ENCODE results near the gene OR8U1.
"Not testable (repeated sequence)": the region's sequence is repeated elsewhere in the genome, so short reads cannot be mapped to it uniquely, and the experiment has no call there.

OR8U1 gene

GRCh38 chr11:56375324-56375723, at the start of gene OR8U1:
Gene OR8U1 (plus strand): TSS chr11:56375624. CDS start chr11:56375624, 0 bp downstream.
- no peak for FAIRE-seq
- no peak for DNase-seq (ENCODE audit: extremely low spot score, insufficient read length, low read depth)

- no peak for FAIRE-seq
- DNase-seq (ENCODE audit: extremely low spot score, insufficient read length, low read depth) = no peak
Measured at GRCh38 chr11:56331861-56332491, 43.4 kb upstream of the OR8U1 start.

DNA sequence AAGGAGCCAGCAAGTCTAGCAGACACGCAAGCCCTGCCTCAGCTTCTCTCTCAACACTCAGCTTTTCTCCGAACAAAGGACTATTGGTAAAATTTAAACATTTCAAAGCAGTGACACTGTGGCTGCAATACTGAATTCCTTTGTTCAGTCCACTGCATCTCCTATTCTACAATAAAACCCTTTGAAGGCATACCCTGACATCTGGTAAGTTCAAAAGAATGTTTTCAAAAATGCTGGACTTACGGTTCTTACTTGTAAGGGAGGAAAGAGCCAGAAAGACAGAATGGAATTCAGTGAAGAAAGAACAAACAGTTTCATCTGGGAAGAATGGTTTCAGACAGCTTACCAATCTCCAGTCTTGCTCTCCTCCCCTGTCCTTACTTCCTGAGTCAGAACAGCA, 42.3 kb upstream of the OR8U1 start:
- no peak for DNase-seq (ENCODE audit: extremely low spot score, insufficient read length, low read depth)
- FAIRE-seq = no peak

GRCh38 chr11:56340289-56340688, 35.1 kb upstream of the OR8U1 start:
- no peak for DNase-seq (ENCODE audit: extremely low spot score, insufficient read length, low read depth)
- FAIRE-seq = no peak

GRCh38 chr11:56345739-56346138, 29.7 kb upstream of the OR8U1 start, which contains the start of gene OR8K1:
Gene OR8K1 (plus strand): TSS chr11:56346039. CDS start chr11:56346039, 0 bp downstream.
- FAIRE-seq = no peak
- DNase-seq (ENCODE audit: extremely low spot score, insufficient read length, low read depth) = no peak

- FAIRE-seq (no peak), DNase-seq (ENCODE audit: extremely low spot score, insufficient read length, low read depth) (no peak)
Measured at GRCh38 chr11:56353991-56354390, 21.4 kb upstream of the OR8U1 start, which contains the start of gene OR8J1. Gene OR8J1 (plus strand): TSS chr11:56354291. CDS start chr11:56360247, 5,956 bp downstream.

DNA sequence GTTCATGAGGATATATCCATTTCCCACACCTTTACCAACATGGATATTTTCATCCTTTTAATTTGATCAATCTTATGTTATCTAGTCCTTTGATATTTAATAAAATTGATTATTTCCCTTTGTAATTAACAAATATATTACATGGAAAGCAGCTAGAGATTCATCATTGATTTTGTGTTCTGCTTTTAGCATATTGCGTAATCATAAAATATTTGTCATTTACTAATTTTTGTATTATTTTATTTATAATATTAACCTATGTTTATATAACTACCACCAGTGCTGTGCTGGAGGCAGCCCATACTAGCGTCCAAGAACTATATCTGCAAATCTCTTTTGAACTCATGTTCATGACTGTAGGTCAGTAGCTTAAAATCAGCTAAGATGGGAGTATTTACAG, 4.7 kb downstream of the OR8U1 start:
- FAIRE-seq (no peak), DNase-seq (ENCODE audit: extremely low spot score, insufficient read length, low read depth) (no peak)

DNA sequence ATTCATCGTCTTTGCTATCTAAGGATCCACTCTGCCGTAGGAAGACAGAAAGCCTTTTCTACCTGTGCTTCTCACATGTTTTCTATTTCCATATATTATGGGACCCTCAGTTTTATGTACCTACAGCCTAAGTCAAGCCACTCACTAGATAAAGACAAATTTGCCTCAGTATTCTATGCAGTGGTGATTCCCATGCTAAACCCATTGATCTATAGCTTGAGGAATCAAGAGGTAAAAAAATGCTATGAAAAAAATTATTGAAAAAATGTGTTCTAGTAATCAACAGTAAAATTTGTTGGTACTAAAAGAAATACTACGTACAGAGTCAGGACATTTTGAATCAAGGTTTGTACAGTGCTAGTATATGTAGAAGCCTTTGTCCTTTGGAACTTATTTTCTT, 19.0 kb downstream of the OR8U1 start:
- no peak for DNase-seq (ENCODE audit: extremely low spot score, insufficient read length, low read depth)
- no peak for FAIRE-seq

GRCh38 chr11:56396047-56396446, 20.6 kb downstream of the OR8U1 start:
- FAIRE-seq (no peak), DNase-seq (ENCODE audit: extremely low spot score, insufficient read length, low read depth) (no peak)

DNA sequence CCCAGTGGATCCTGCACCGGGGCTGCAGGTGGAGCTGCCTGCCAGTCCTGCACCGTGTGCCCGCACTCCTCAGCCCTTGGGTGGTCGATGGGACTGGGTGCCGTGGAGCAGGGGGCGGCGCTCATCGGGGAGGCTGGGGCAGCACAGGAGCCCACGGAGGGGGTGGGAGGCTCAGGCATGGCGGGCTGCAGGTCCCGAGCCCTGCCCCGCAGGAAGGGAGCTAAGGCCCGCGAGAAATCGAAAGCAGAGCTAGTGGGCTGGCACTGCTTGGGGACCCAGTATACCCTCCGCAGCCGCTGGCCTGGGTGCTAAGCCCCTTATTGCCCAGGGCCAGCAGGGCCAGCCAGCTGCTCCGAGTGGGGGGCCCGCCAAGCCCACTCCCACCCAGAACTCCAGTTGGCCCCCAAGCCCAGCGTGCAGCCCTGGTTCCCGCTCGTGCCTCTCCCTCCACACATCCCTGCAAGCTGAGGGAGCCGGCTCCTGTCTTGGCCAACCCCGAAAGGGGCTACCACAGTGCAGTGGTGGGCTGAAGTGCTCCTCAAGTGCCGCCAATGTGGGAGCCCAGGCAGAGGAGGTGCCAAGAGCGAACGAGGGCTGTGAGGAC, 26.5 kb downstream of the OR8U1 start:
- not testable (repeated sequence) for FAIRE-seq; DNase-seq (ENCODE audit: extremely low spot score, insufficient read length, low read depth)

GRCh38 chr11:56404393-56404792, 29.0 kb downstream of the OR8U1 start:
- DNase-seq (ENCODE audit: extremely low spot score, insufficient read length, low read depth) = no peak
- FAIRE-seq = no peak

- no peak for FAIRE-seq
- DNase-seq (ENCODE audit: extremely low spot score, insufficient read length, low read depth) = no peak
Measured at GRCh38 chr11:56410801-56411200, 35.4 kb downstream of the OR8U1 start.

- FAIRE-seq (no peak), DNase-seq (ENCODE audit: extremely low spot score, insufficient read length, low read depth) (no peak)
Measured at GRCh38 chr11:56412396-56412795, 37.0 kb downstream of the OR8U1 start, which contains the start of gene OR5AL1. Gene OR5AL1 (plus strand): TSS chr11:56412696.

All from GM18507 (cell line).